Panc1 (cell line): ENCODE data around the gene LRRC25. TPM values are rescaled to one million over a fixed set of nuclear protein-coding genes. Genes with fewer than 3 reads are reported as not detected.
A peak's percentile ranks its signal among the peaks of the same experiment; 100 is the strongest.

ENCODE experiments used
- ATAC-seq: fragments of 200-7000 bp; cut with Tn5 transposase; 2 replicates; pipeline ENCODE4 v1.9.1; 2020; ENCODE audit warnings: mild to moderate bottlenecking, moderate library complexity
- BruUV-seq: library from RNA; stranded (reverse); fragments of 400-500 nt; replicated peaks from 2 replicates; lab custom pipeline; 2021; lab: Mats Ljungman, UMichigan
- CTCF ChIA-PET: fragments of 300-600 bp; sonication (Branson Sonifier 250); formaldehyde crosslinking; loops from one replicate; lab custom pipeline; 2022; ENCODE audit warnings: antibody characterized with exemption; lab: Charles Lee
- POLR2A ChIA-PET: fragments of 300-600 bp; sonication (Branson Sonifier 250); formaldehyde crosslinking; loops from one replicate; lab custom pipeline; 2022; ENCODE audit warnings: antibody characterized with exemption; lab: Charles Lee
- DNase-seq: peaks from one replicate; pipeline ENCODE4 v3.0.0-alpha.2; 2010; ENCODE audit warnings: low read depth, low spot score
- H3K27ac ChIP-seq: 2 replicates; pipeline ENCODE4 v1.5.1; 2011; ENCODE audit warnings: mild to moderate bottlenecking, low read length, inconsistent platforms
- H3K27me3 ChIP-seq: fragments of 200-500 bp; sonication (Bioruptor generic); 2 replicates; pipeline ENCODE4 v1.6.0; 2014; ENCODE audit warnings: low read length, inconsistent platforms; ENCODE audit not compliant: control insufficient read depth, insufficient read depth
- H3K36me3 ChIP-seq: fragments of 200-500 bp; sonication (Bioruptor generic); 2 replicates; pipeline ENCODE4 v1.5.1; 2014; ENCODE audit warnings: inconsistent platforms, mild to moderate bottlenecking, low read length, moderate library complexity; ENCODE audit not compliant: control insufficient read depth, insufficient read depth
- H3K4me1 ChIP-seq: 2 replicates; pipeline ENCODE4 v1.5.1; 2011; ENCODE audit warnings: inconsistent platforms, mild to moderate bottlenecking, low read length, moderate library complexity; ENCODE audit not compliant: control insufficient read depth, insufficient read depth
- H3K4me3 ChIP-seq, 2 experiments: 2 replicates each; pipeline ENCODE4 v1.5.1; 2011 to 2012; ENCODE audit warnings: low read depth in 2 of 2, low read length in 2 of 2, mild to moderate bottlenecking in 2 of 2, inconsistent platforms in 1 of 2, moderate library complexity in 1 of 2
- H3K9me3 ChIP-seq: fragments of 200-500 bp; sonication (Bioruptor generic); 2 replicates; pipeline ENCODE4 v1.5.1; 2014; ENCODE audit warnings: low read depth, mild to moderate bottlenecking, inconsistent platforms, low read length, moderate library complexity; ENCODE audit not compliant: control insufficient read depth, insufficient read depth
- CTCF ChIP-seq: fragments of 450-650 bp; IDR thresholded peaks from 2 replicates; pipeline ENCODE4 v1.5.1; 2017; ENCODE audit warnings: mild to moderate bottlenecking
- POLR2AphosphoS5 ChIP-seq: IDR thresholded peaks from 2 replicates; pipeline ENCODE4 v1.6.1; 2012; ENCODE audit warnings: mild to moderate bottlenecking, low read depth, low read length, moderate library complexity
- SIN3A ChIP-seq: IDR thresholded peaks from 2 replicates; pipeline ENCODE4 v1.6.1; 2012; ENCODE audit warnings: low read depth, mild to moderate bottlenecking, low read length, moderate library complexity, borderline replicate concordance; ENCODE audit not compliant: insufficient read depth
- TCF7L2 ChIP-seq: IDR thresholded peaks from 2 replicates; pipeline ENCODE4 v1.6.1; 2011; ENCODE audit warnings: mild to moderate bottlenecking, low read depth, low read length, inconsistent platforms
- in situ Hi-C: cut with HindIII; loops from 2 replicates; pipeline ENCODE4 v1.10.0; 2016; ENCODE audit warnings: low sequenced_read_pairs, low pct_unique_long_range_greater_than_20kb
- intact Hi-C: fragments of 100-400 bp; cut with micrococcal nuclease; formaldehyde crosslinking; loops from one replicate; pipeline ENCODE4 v1.10.0; 2022; ENCODE audit not compliant: unreplicated experiment
- total RNA-seq: library from RNA; stranded (reverse); gene quantifications from one replicate; pipeline ENCODE4 v1.2.1, GENCODE V29; 2021; ENCODE audit not compliant: unreplicated experiment

The LRRC25 gene
- total RNA-seq, 1 experiment from 2014 or later: 0.15 TPM

- Histone ChIP-seq H3K27me3 (no peaks in the 10 kb centered on the region), H3K4me1 (peaks cover 41% of the 10 kb centered on the region), H3K27ac (peak overlapping the region; percentile 60), H3K4me3 (no peak overlapping the region), H3K36me3 (no peaks in the 10 kb centered on the region), H3K9me3 (no peaks in the 10 kb centered on the region)
- no peak for DNase-seq
- POLR2A ChIA-PET: interaction anchor here (0.5 kb wide), 1 partner anchor 155 kb away, joined by 3 read pairs; no protein-coding TSS in a partner anchor
- CTCF ChIA-PET: no interaction called here
- no TSS peak for BruUV-seq
- in situ Hi-C loops (no loop called here), intact Hi-C loops (no loop called here)
- no peak for ATAC-seq
- peak; percentile 11 for TF ChIP-seq POLR2AphosphoS5
- TF ChIP-seq TCF7L2: no peak
Measured at GRCh38 chr19:18434411-18435175, 37.2 kb upstream of the LRRC25 start.

GRCh38 chr19:18433735-18434398 is 36.4 kb upstream of the LRRC25 start:
- Histone ChIP-seq H3K36me3 (no peaks in the 10 kb centered on the region), H3K4me1 (peaks cover 37% of the 10 kb centered on the region), H3K4me3 (no peak overlapping the region), H3K9me3 (no peaks in the 10 kb centered on the region), H3K27me3 (no peaks in the 10 kb centered on the region), H3K27ac (peak overlapping the region; percentile 60)
- in situ Hi-C loops: no loop called here
- ChIA-PET CTCF (no interaction called here), POLR2A (interaction anchor here (0.5 kb wide), 1 partner anchor 154 kb away, joined by 3 read pairs; no protein-coding TSS in a partner anchor)
- DNase-seq: no peak
- TSS peak; percentile 78 for BruUV-seq
- TF ChIP-seq CTCF: no peak
- peak; percentile 79 for TF ChIP-seq POLR2AphosphoS5
- ATAC-seq: peak; percentile 17
- intact Hi-C loops: no loop called here

- H3K4me3 ChIP-seq: no peak overlapping the region; a peak in 1 of 4 replicates
- no peak for DNase-seq
- no peaks in the 10 kb centered on the region for H3K36me3 ChIP-seq
- H3K9me3 ChIP-seq: no peaks in the 10 kb centered on the region
- CTCF ChIA-PET: no interaction called here
- in situ Hi-C loops (no loop called here), intact Hi-C loops (no loop called here)
- peak; percentile 1; the same call in 1 of the 2 replicates for ATAC-seq
- no peaks in the 10 kb centered on the region for H3K27me3 ChIP-seq
- peaks cover 34% of the 10 kb centered on the region for H3K4me1 ChIP-seq
- peak overlapping the region; percentile 71 for H3K27ac ChIP-seq
- no peak for TF ChIP-seq TCF7L2
- peak; percentile 19; the same call in 1 of the 2 replicates for TF ChIP-seq SIN3A
- TF ChIP-seq POLR2AphosphoS5: peak; percentile 76
- no TSS peak for BruUV-seq
- POLR2A ChIA-PET: no interaction called here
Measured at GRCh38 chr19:18433015-18433691, 35.7 kb upstream of the LRRC25 start.
